Ishikawa (cell line): ENCODE data around the gene ODAD3.

ENCODE experiments used
- CEBPB ChIP-seq: IDR thresholded peaks from 2 replicates; pipeline ENCODE4 v1.6.1; 2012
- CREB1 ChIP-seq: IDR thresholded peaks from 2 replicates; pipeline ENCODE4 v1.6.1; 2012; ENCODE audit warnings: low read depth
- EGR1 ChIP-seq: IDR thresholded peaks from 2 replicates; pipeline ENCODE4 v1.6.1; 2012
- EP300 ChIP-seq: IDR thresholded peaks from 2 replicates; pipeline ENCODE4 v1.6.1; 2012; ENCODE audit warnings: borderline replicate concordance
- FOXM1 ChIP-seq: IDR thresholded peaks from 2 replicates; pipeline ENCODE4 v1.6.1; 2012; ENCODE audit warnings: low read depth, borderline replicate concordance
- MAX ChIP-seq: IDR thresholded peaks from 2 replicates; pipeline ENCODE4 v1.6.1; 2012
- NFIC ChIP-seq: IDR thresholded peaks from 2 replicates; pipeline ENCODE4 v1.6.1; 2012
- RAD21 ChIP-seq: IDR thresholded peaks from 2 replicates; pipeline ENCODE4 v1.6.1; 2012; ENCODE audit warnings: low read depth
- REST ChIP-seq: IDR thresholded peaks from 2 replicates; pipeline ENCODE4 v1.6.1; 2012; ENCODE audit warnings: low read depth, mild to moderate bottlenecking
- TAF1 ChIP-seq: IDR thresholded peaks from 2 replicates; pipeline ENCODE4 v1.6.1; 2012; ENCODE audit warnings: low read depth, mild to moderate bottlenecking
- TCF12 ChIP-seq: IDR thresholded peaks from 2 replicates; pipeline ENCODE4 v1.6.1; 2012; ENCODE audit warnings: low read depth
- TEAD4 ChIP-seq: IDR thresholded peaks from 2 replicates; pipeline ENCODE4 v1.6.1; 2012
- YY1 ChIP-seq: IDR thresholded peaks from 2 replicates; pipeline ENCODE4 v1.6.1; 2012; ENCODE audit warnings: low read depth
- ZBTB7A ChIP-seq: IDR thresholded peaks from 2 replicates; pipeline ENCODE4 v1.6.1; 2012; ENCODE audit warnings: low read depth

- no peak for TF ChIP-seq YY1
- no peak for TF ChIP-seq TAF1
- TF ChIP-seq NFIC: no peak
- TF ChIP-seq RAD21: no peak
- no peak for TF ChIP-seq CEBPB
- TF ChIP-seq MAX: no peak
- no peak for TF ChIP-seq REST
- TF ChIP-seq EGR1: no peak
- TF ChIP-seq CREB1: no peak
- no peak for TF ChIP-seq FOXM1
- no peak for TF ChIP-seq TEAD4
- no peak for TF ChIP-seq ZBTB7A
- no peak for TF ChIP-seq EP300
- TF ChIP-seq TCF12: no peak
These were observed 29.7 kb upstream of the ODAD3 start for GRCh38 chr19:11464333-11465265.
